Endothelial cell of umbilical vein (primary cell): ENCODE results near the gene ITPKA. TPM values are rescaled to one million over a fixed set of nuclear protein-coding genes. Genes with fewer than 3 reads are reported as not detected.

Source experiments
- BruUV-seq: library from RNA; stranded (reverse); fragments of 400-500 nt; replicated peaks from 2 replicates; lab custom pipeline; 2021; lab: Mats Ljungman, UMichigan
- CTCF ChIA-PET: fragments of 300-600, 350-600 bp; sonication (Branson Sonifier 250); formaldehyde crosslinking; loops from one replicate; lab custom pipeline; 2021; ENCODE audit warnings: antibody characterized with exemption, inconsistent platforms; lab: Charles Lee
- POLR2A ChIA-PET: fragments of 300-600, 350-600 bp; sonication (Branson Sonifier 250); formaldehyde crosslinking; loops from one replicate; lab custom pipeline; 2021; ENCODE audit warnings: antibody characterized with exemption, inconsistent platforms; lab: Charles Lee
- DNase-seq: peaks from one replicate; pipeline ENCODE4 v3.0.0-alpha.2; 2011; ENCODE audit warnings: low read depth, low spot score
- FAIRE-seq: peaks from 2 replicates; lab custom pipeline; 2011; peaks lifted over from hg19 to GRCh38; lab: Jason Lieb, UNC
- H2AFZ ChIP-seq: 2 replicates; pipeline ENCODE4 v1.6.0; 2012; ENCODE audit warnings: low read depth, low read length, control low read depth, inconsistent platforms
- H3K27ac ChIP-seq: 2 replicates; pipeline ENCODE4 v1.5.1; 2011; ENCODE audit warnings: low read depth, mild to moderate bottlenecking, control low read depth, low read length, moderate library complexity; ENCODE audit not compliant: insufficient read depth
- H3K27me3 ChIP-seq, 2 experiments: 2 replicates each; pipeline versions ENCODE4 v1.6.0 to v1.6.1; 2011; ENCODE audit warnings: low read length in 2 of 2, mixed read lengths in 1 of 2; ENCODE audit not compliant: control insufficient read depth in 2 of 2, insufficient read depth in 2 of 2
- H3K36me3 ChIP-seq, 2 experiments: 2 replicates in 1 of 2; 3 replicates in 1 of 2; pipeline ENCODE4 v1.5.1; 2011; ENCODE audit warnings: low read length in 2 of 2, mild to moderate bottlenecking in 1 of 2, moderate library complexity in 1 of 2; ENCODE audit not compliant: control insufficient read depth in 2 of 2, insufficient read depth in 2 of 2; ENCODE audit errors: extremely low read depth in 1 of 2
- H3K4me1 ChIP-seq: 3 replicates; pipeline ENCODE4 v1.5.1; 2011; ENCODE audit warnings: mild to moderate bottlenecking, low read length; ENCODE audit not compliant: control insufficient read depth, insufficient read depth; ENCODE audit errors: extremely low read depth
- H3K4me2 ChIP-seq: 2 replicates; pipeline ENCODE4 v1.6.1; 2011; ENCODE audit warnings: low read length, control low read depth, mixed read lengths; ENCODE audit not compliant: insufficient read depth
- H3K4me3 ChIP-seq, 3 experiments: fragments of 200-600 bp in 1 of 3; sonication (generic), shearing (Covaris generic) in 1 of 3; replicated peaks in 1 of 3; 2 replicates each; pipeline ENCODE4 v1.5.1; 2011 to 2016; ENCODE audit warnings: control low read depth in 3 of 3, low read length in 3 of 3, mild to moderate bottlenecking in 2 of 3, inconsistent platforms in 1 of 3, low read depth in 1 of 3, moderate library complexity in 1 of 3; ENCODE audit not compliant: insufficient read depth in 1 of 3
- H3K79me2 ChIP-seq: 2 replicates; pipeline ENCODE4 v1.6.0; 2012; ENCODE audit warnings: low read length, inconsistent platforms; ENCODE audit not compliant: control insufficient read depth, insufficient read depth
- H3K9ac ChIP-seq: replicated peaks from 2 replicates; pipeline ENCODE3; 2011; ENCODE audit warnings: low read length, control low read depth; ENCODE audit not compliant: insufficient read depth; ENCODE audit errors: extremely low read depth
- H3K9me1 ChIP-seq: replicated peaks from 3 replicates; pipeline ENCODE4 v1.6.0; 2011; ENCODE audit warnings: mild to moderate bottlenecking, low read length; ENCODE audit not compliant: control insufficient read depth, insufficient read depth; ENCODE audit errors: extremely low read depth
- H3K9me3 ChIP-seq: replicated peaks from 2 replicates; pipeline ENCODE4 v1.5.1; 2012; ENCODE audit warnings: low read length, inconsistent platforms; ENCODE audit not compliant: control insufficient read depth, insufficient read depth
- H4K20me1 ChIP-seq: replicated peaks from 2 replicates; pipeline ENCODE3; 2011; ENCODE audit warnings: mild to moderate bottlenecking, low read length; ENCODE audit not compliant: control insufficient read depth, insufficient read depth; ENCODE audit errors: extremely low read depth
- JUN ChIP-seq: IDR thresholded peaks from 2 replicates; pipeline ENCODE4 v1.6.1; 2011; ENCODE audit warnings: borderline replicate concordance, low read depth; ENCODE audit not compliant: insufficient read length, insufficient read depth
- POLR2A ChIP-seq: IDR thresholded peaks from 2 replicates; pipeline ENCODE4 v1.6.1; 2012; ENCODE audit warnings: low read depth, mild to moderate bottlenecking, control low read depth, low read length
- dilution Hi-C: fragments of 300-500 bp; cut with MboI; formaldehyde crosslinking; loops from one replicate; pipeline ENCODE4 v1.15.0; 2019; ENCODE audit warnings: low sequenced_read_pairs; ENCODE audit not compliant: extremely low pct_ligation_motif_present
- intact Hi-C: fragments of 100-400 bp; cut with micrococcal nuclease; formaldehyde crosslinking; loops from one replicate; pipeline ENCODE4 v1.10.0; 2022
- polyA plus RNA-seq, 4 experiments: library from polyadenylated mRNA; depleted of rRNA in 3 of 4; stranded (reverse) in 3 of 4; unstranded in 1 of 4; fragments of >200 nt; gene quantifications; 2 replicates each; pipeline versions ENCODE4 v1.2.1 to v1.2.3, GENCODE V29; 2011 to 2012; ENCODE audit warnings: missing spikeins in 1 of 4
- total RNA-seq: library from RNA; stranded (reverse); gene quantifications from 2 replicates; pipeline ENCODE4 v1.2.3, GENCODE V29; 2021
- TF ChIP-seq, protein P1 (sequence below), 2 donors: IDR thresholded peaks; 1 replicate in 1 of 2; 2 replicates in 1 of 2; pipeline ENCODE4 v1.5.1; 2011; ENCODE audit warnings: low read length in 2 of 2, mild to moderate bottlenecking in 2 of 2, moderate library complexity in 2 of 2, control low read depth in 1 of 2, inconsistent platforms in 1 of 2, low read depth in 1 of 2; ENCODE audit not compliant: insufficient read depth in 1 of 2; ENCODE audit errors: extremely low read depth in 1 of 2
- TF ChIP-seq, protein P2 (sequence below): IDR thresholded peaks from 2 replicates; pipeline ENCODE4 v1.6.1; 2011; ENCODE audit not compliant: insufficient read depth, insufficient read length

ITPKA gene
- total and polyA plus RNA-seq, 2 donors (not counting 3 experiments of a cell fraction or from before 2014, with no cell fraction given): 0.14 to 0.66 TPM

DNA sequence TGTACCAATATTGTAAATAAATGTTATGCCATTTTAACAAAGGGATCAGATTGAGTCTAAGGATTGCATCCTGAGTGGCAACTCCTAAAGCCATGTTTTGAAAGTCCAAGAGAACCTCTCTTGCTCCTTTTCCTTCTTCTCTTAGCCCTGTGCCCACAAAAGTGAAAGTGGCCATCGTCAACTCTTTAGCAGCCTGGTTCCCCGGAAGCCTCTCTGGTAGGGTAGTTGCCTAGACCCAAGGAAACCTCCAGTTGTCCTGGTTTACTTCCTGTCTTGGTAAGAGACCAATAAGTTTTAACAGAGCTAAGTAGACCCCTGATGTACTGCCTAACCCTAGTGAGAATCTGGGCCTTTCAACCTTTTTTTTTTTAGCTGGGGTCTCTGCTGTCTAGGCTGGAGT is 10.2 kb upstream of the ITPKA start:
- H3K4me2 ChIP-seq: no peak overlapping the region
- BruUV-seq: no TSS peak
- H3K9me3 ChIP-seq: no peaks in the 10 kb centered on the region
- H3K4me3 ChIP-seq: no peak overlapping the region
- no peak overlapping the region for H3K9ac ChIP-seq
- no peaks in the 10 kb centered on the region for H3K27me3 ChIP-seq
- FAIRE-seq: no peak
- H4K20me1 ChIP-seq: no peaks in the 10 kb centered on the region
- no peaks in the 10 kb centered on the region for H3K79me2 ChIP-seq
- dilution Hi-C loops (no loop called here), intact Hi-C loops (no loop called here)
- TF ChIP-seq, protein P1, sequence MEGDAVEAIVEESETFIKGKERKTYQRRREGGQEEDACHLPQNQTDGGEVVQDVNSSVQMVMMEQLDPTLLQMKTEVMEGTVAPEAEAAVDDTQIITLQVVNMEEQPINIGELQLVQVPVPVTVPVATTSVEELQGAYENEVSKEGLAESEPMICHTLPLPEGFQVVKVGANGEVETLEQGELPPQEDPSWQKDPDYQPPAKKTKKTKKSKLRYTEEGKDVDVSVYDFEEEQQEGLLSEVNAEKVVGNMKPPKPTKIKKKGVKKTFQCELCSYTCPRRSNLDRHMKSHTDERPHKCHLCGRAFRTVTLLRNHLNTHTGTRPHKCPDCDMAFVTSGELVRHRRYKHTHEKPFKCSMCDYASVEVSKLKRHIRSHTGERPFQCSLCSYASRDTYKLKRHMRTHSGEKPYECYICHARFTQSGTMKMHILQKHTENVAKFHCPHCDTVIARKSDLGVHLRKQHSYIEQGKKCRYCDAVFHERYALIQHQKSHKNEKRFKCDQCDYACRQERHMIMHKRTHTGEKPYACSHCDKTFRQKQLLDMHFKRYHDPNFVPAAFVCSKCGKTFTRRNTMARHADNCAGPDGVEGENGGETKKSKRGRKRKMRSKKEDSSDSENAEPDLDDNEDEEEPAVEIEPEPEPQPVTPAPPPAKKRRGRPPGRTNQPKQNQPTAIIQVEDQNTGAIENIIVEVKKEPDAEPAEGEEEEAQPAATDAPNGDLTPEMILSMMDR (IDR thresholded peaks at IDR 0.05; ENCODE audit: extremely low read depth in 1 of 2, insufficient read depth in 1 of 2, low read depth in 1 of 2, low read length in 2 of 2): no peak
- no peak for TF ChIP-seq POLR2A
- TF ChIP-seq, protein P2, sequence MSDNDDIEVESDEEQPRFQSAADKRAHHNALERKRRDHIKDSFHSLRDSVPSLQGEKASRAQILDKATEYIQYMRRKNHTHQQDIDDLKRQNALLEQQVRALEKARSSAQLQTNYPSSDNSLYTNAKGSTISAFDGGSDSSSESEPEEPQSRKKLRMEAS: no peak
- TF ChIP-seq JUN: no peak
- ChIA-PET POLR2A (interaction anchor here (0.6 kb wide), 1 partner anchor 20 kb away, joined by 3 read pairs; no protein-coding TSS in a partner anchor), CTCF (interaction anchor here (0.7 to 1.6 kb wide), 4 partner anchors 9 to 120 kb away, joined by 3 to 7 read pairs (median 5); no protein-coding TSS in a partner anchor)
- peaks cover 8% of the 10 kb centered on the region for H3K4me1 ChIP-seq
- H3K36me3 ChIP-seq: peaks cover 10 to 23% of the 10 kb centered on the region in 2 experiments
- DNase-seq: no peak
- H3K9me1 ChIP-seq: no peaks in the 10 kb centered on the region
- no peak overlapping the region for H3K27ac ChIP-seq
- H2AFZ ChIP-seq: no peak overlapping the region
